Stimulated activated CD8-positive, alpha-beta memory T cell treated with anti-CD3 and anti-CD28 coated beads, Interleukin-15, amount 100 ng/mL, for 4 hours (primary cell): Measurements from ENCODE around the gene TM4SF4.
"Not testable (repeated sequence)": the region's sequence is repeated elsewhere in the genome, so short reads cannot be mapped to it uniquely, and the experiment has no call there.

Source experiments
- DNase-seq, 2 donors: peaks; one replicate each; pipeline ENCODE4 v3.0.0-alpha.2; 2020; ENCODE audit warnings: low read depth in 2 of 2

The TM4SF4 gene

GRCh38 chr3:149474250-149474817 lies at the start of gene TM4SF4:
TM4SF4 (plus strand) TSS chr3:149474697; CDS start chr3:149474878, 181 bp downstream.
- DNase-seq: no peak

- no peak for DNase-seq
Measured at GRCh38 chr3:149424918-149425317, 49.6 kb upstream of the TM4SF4 start.

- DNase-seq: no peak
Measured at GRCh38 chr3:149426325-149426724, 48.2 kb upstream of the TM4SF4 start.

- no peak for DNase-seq
Measured at GRCh38 chr3:149428087-149428486, 46.4 kb upstream of the TM4SF4 start.

- no peak for DNase-seq
Measured at GRCh38 chr3:149430216-149430615, 44.3 kb upstream of the TM4SF4 start.

GRCh38 chr3:149432149-149432548 lies 42.3 kb upstream of the TM4SF4 start:
- no peak for DNase-seq

- DNase-seq: no peak
Measured at GRCh38 chr3:149435996-149436885, 38.3 kb upstream of the TM4SF4 start.

GRCh38 chr3:149437286-149437685 lies 37.2 kb upstream of the TM4SF4 start:
- no peak for DNase-seq

- DNase-seq: no peak
Measured at GRCh38 chr3:149437710-149438109, 36.8 kb upstream of the TM4SF4 start.

- no peak for DNase-seq
Measured at GRCh38 chr3:149438981-149439380, 35.5 kb upstream of the TM4SF4 start.

- DNase-seq: no peak
Measured at GRCh38 chr3:149441642-149442041, 32.9 kb upstream of the TM4SF4 start.

GRCh38 chr3:149442043-149442442 lies 32.5 kb upstream of the TM4SF4 start:
- no peak for DNase-seq

- DNase-seq: no peak
Measured at GRCh38 chr3:149442851-149443544, 31.5 kb upstream of the TM4SF4 start.

GRCh38 chr3:149443545-149443912 lies 31.0 kb upstream of the TM4SF4 start:
- no peak for DNase-seq

GRCh38 chr3:149444867-149445266 lies 29.6 kb upstream of the TM4SF4 start:
- not testable (repeated sequence) for DNase-seq

- no peak for DNase-seq
Measured at GRCh38 chr3:149448331-149448831, 26.1 kb upstream of the TM4SF4 start.

GRCh38 chr3:149449182-149449581 lies 25.3 kb upstream of the TM4SF4 start:
- DNase-seq: no peak

- DNase-seq: no peak
Measured at GRCh38 chr3:149449799-149450198, 24.7 kb upstream of the TM4SF4 start.

GRCh38 chr3:149450281-149450680 lies 24.2 kb upstream of the TM4SF4 start:
- no peak for DNase-seq

GRCh38 chr3:149452036-149452435 lies 22.5 kb upstream of the TM4SF4 start:
- DNase-seq: no peak

GRCh38 chr3:149453140-149453805 lies 21.2 kb upstream of the TM4SF4 start:
- no peak for DNase-seq

- DNase-seq: no peak
Measured at GRCh38 chr3:149454746-149455145, 19.8 kb upstream of the TM4SF4 start.
